ENCODE measurements around the gene CFAP73. TPM values are rescaled to one million over a fixed set of nuclear protein-coding genes. Genes with fewer than 3 reads are reported as not detected.
"Not testable (repeated sequence)": the region's sequence is repeated elsewhere in the genome, so short reads cannot be mapped to it uniquely, and the experiment has no call there.

CFAP73 gene
- total RNA-seq, 2 experiments from 2014 or later, result 0.23 to 0.34 TPM

- Mint-ChIP-seq H3K27me3 (ENCODE audit: low read depth) (peaks cover 5% of the 10 kb centered on the region), H3K36me3 (ENCODE audit: low read depth) (no peaks in the 10 kb centered on the region), H3K4me1 (ENCODE audit: low read depth) (peaks cover 16% of the 10 kb centered on the region), H3K9me3 (ENCODE audit: insufficient read depth) (no peaks in the 10 kb centered on the region), H3K27ac (peak within 1 kb of the TSS; percentile 76), H3K4me3 (peak within 1 kb of the TSS; percentile 79)
- CTCF ChIA-PET, result interaction anchor here (1.0 to 4.3 kb wide), 12 partner anchors 15 to 151 kb away, joined by 3 to 27 read pairs (median 4); no protein-coding TSS in a partner anchor
- ATAC-seq (peak; percentile 93), DNase-seq (peak; percentile 80)
- POLR2A ChIA-PET, result interaction anchor here (1.0 kb wide), 1 partner anchor 26 kb away, joined by 3 read pairs; no protein-coding TSS in a partner anchor
Measured at GRCh38 chr12:113135178-113136127, 14.1 kb upstream of the CFAP73 start, which contains the start of gene RASAL1. RASAL1 (minus strand) TSS chr12:113135761; CDS start chr12:113135462, 299 bp downstream.

GRCh38 chr12:113136128-113136989, 13.2 kb upstream of the CFAP73 start:
- peaks cover 5% of the 10 kb centered on the region for H3K27me3 Mint-ChIP-seq (ENCODE audit: low read depth)
- H3K9me3 Mint-ChIP-seq (ENCODE audit: insufficient read depth), result no peaks in the 10 kb centered on the region
- peak; percentile 66 for ATAC-seq
- peak; percentile 75 for DNase-seq
- peaks cover 16% of the 10 kb centered on the region for H3K4me1 Mint-ChIP-seq (ENCODE audit: low read depth)
- CTCF ChIA-PET, result interaction anchor here (1.1 to 4.3 kb wide), 8 partner anchors 16 to 152 kb away, joined by 3 to 27 read pairs (median 4); no protein-coding TSS in a partner anchor
- POLR2A ChIA-PET, result no interaction called here
- peak overlapping the region; percentile 79 for H3K4me3 Mint-ChIP-seq
- no peaks in the 10 kb centered on the region for H3K36me3 Mint-ChIP-seq (ENCODE audit: low read depth)
- peak overlapping the region; percentile 76 for H3K27ac Mint-ChIP-seq

- H3K4me3 Mint-ChIP-seq, result no peak overlapping the region
- H3K27me3 Mint-ChIP-seq (ENCODE audit: low read depth), result peaks cover 5% of the 10 kb centered on the region
- DNase-seq, result no peak
- peaks cover 16% of the 10 kb centered on the region for H3K4me1 Mint-ChIP-seq (ENCODE audit: low read depth)
- ATAC-seq, result no peak
- ChIA-PET CTCF (interaction anchor here (1.2 to 4.3 kb wide), 5 partner anchors 16 to 37 kb away, joined by 3 to 27 read pairs (median 7); no protein-coding TSS in a partner anchor), POLR2A (no interaction called here)
- no peak overlapping the region for H3K27ac Mint-ChIP-seq
- no peaks in the 10 kb centered on the region for H3K36me3 Mint-ChIP-seq (ENCODE audit: low read depth)
- no peaks in the 10 kb centered on the region for H3K9me3 Mint-ChIP-seq (ENCODE audit: insufficient read depth)
Measured at GRCh38 chr12:113136990-113137511, 12.5 kb upstream of the CFAP73 start.

GRCh38 chr12:113137861-113138783, 11.4 kb upstream of the CFAP73 start:
- Mint-ChIP-seq H3K4me3 (no peak overlapping the region), H3K27me3 (ENCODE audit: low read depth) (peaks cover 5% of the 10 kb centered on the region), H3K9me3 (ENCODE audit: insufficient read depth) (no peaks in the 10 kb centered on the region), H3K27ac (no peak overlapping the region), H3K4me1 (ENCODE audit: low read depth) (peaks cover 16% of the 10 kb centered on the region), H3K36me3 (ENCODE audit: low read depth) (no peaks in the 10 kb centered on the region)
- ChIA-PET POLR2A (interaction anchor here (1.3 kb wide), 1 partner anchor 15 kb away, joined by 6 read pairs; no protein-coding TSS in a partner anchor), CTCF (interaction anchor here (0.6 to 1.6 kb wide), 3 partner anchors 15 to 35 kb away, joined by 3 to 7 read pairs (median 3); no protein-coding TSS in a partner anchor)
- no peak for ATAC-seq
- no peak for DNase-seq

- Mint-ChIP-seq H3K9me3 (ENCODE audit: insufficient read depth) (no peaks in the 10 kb centered on the region), H3K36me3 (ENCODE audit: low read depth) (no peaks in the 10 kb centered on the region), H3K27ac (no peak overlapping the region), H3K4me1 (ENCODE audit: low read depth) (peaks cover 16% of the 10 kb centered on the region), H3K27me3 (ENCODE audit: low read depth) (peaks cover 5% of the 10 kb centered on the region), H3K4me3 (no peak overlapping the region)
- POLR2A ChIA-PET, result interaction anchor here (1.3 kb wide), 1 partner anchor 14 kb away, joined by 6 read pairs; no protein-coding TSS in a partner anchor
- no peak for ATAC-seq
- no peak for DNase-seq
- CTCF ChIA-PET, result interaction anchor here (1.6 kb wide), 1 partner anchor 35 kb away, joined by 3 read pairs; no protein-coding TSS in a partner anchor
Measured at GRCh38 chr12:113138826-113139225, 10.7 kb upstream of the CFAP73 start.

- POLR2A ChIA-PET, result no interaction called here
- DNase-seq (no peak), ATAC-seq (no peak)
- Mint-ChIP-seq H3K9me3 (ENCODE audit: insufficient read depth) (no peaks in the 10 kb centered on the region), H3K36me3 (ENCODE audit: low read depth) (no peaks in the 10 kb centered on the region), H3K4me3 (no peak overlapping the region), H3K27ac (no peak overlapping the region), H3K4me1 (ENCODE audit: low read depth) (peaks cover 13% of the 10 kb centered on the region), H3K27me3 (ENCODE audit: low read depth) (peaks cover 4% of the 10 kb centered on the region)
- CTCF ChIA-PET, result no interaction called here
Measured at GRCh38 chr12:113140706-113141105, 8.8 kb upstream of the CFAP73 start.

- H3K4me3 Mint-ChIP-seq; H3K27ac Mint-ChIP-seq; DNase-seq; H3K36me3 Mint-ChIP-seq (ENCODE audit: low read depth); H3K4me1 Mint-ChIP-seq (ENCODE audit: low read depth); CTCF ChIA-PET; H3K9me3 Mint-ChIP-seq (ENCODE audit: insufficient read depth); POLR2A ChIA-PET; H3K27me3 Mint-ChIP-seq (ENCODE audit: low read depth); ATAC-seq: not testable (repeated sequence)
Measured at GRCh38 chr12:113141716-113142115, 7.8 kb upstream of the CFAP73 start.

GRCh38 chr12:113142173-113142885, 7.2 kb upstream of the CFAP73 start:
- peaks cover 8% of the 10 kb centered on the region for H3K27me3 Mint-ChIP-seq (ENCODE audit: low read depth)
- H3K36me3 Mint-ChIP-seq (ENCODE audit: low read depth), result no peaks in the 10 kb centered on the region
- no peaks in the 10 kb centered on the region for H3K4me1 Mint-ChIP-seq (ENCODE audit: low read depth)
- DNase-seq, result no peak
- peak overlapping the region; percentile 6 for H3K27ac Mint-ChIP-seq
- no peak for ATAC-seq
- CTCF ChIA-PET, result interaction anchor here (0.6 kb wide), 1 partner anchor 756 kb away, joined by 3 read pairs; no protein-coding TSS in a partner anchor
- POLR2A ChIA-PET, result no interaction called here
- no peaks in the 10 kb centered on the region for H3K9me3 Mint-ChIP-seq (ENCODE audit: insufficient read depth)
- no peak overlapping the region for H3K4me3 Mint-ChIP-seq

- Mint-ChIP-seq H3K4me3 (no peak overlapping the region), H3K9me3 (ENCODE audit: insufficient read depth) (no peaks in the 10 kb centered on the region), H3K27me3 (ENCODE audit: low read depth) (peaks cover 10% of the 10 kb centered on the region), H3K36me3 (ENCODE audit: low read depth) (no peaks in the 10 kb centered on the region), H3K4me1 (ENCODE audit: low read depth) (no peaks in the 10 kb centered on the region), H3K27ac (no peak overlapping the region)
- POLR2A ChIA-PET, result no interaction called here
- ATAC-seq (no peak), DNase-seq (no peak)
- CTCF ChIA-PET, result interaction anchor here (0.6 kb wide), 1 partner anchor 757 kb away, joined by 3 read pairs; no protein-coding TSS in a partner anchor
Measured at GRCh38 chr12:113142886-113143332, 6.6 kb upstream of the CFAP73 start.

GRCh38 chr12:113143959-113144358, 5.6 kb upstream of the CFAP73 start:
- ChIA-PET POLR2A (no interaction called here), CTCF (no interaction called here)
- H3K27ac Mint-ChIP-seq, result no peak overlapping the region
- DNase-seq, result no peak
- H3K36me3 Mint-ChIP-seq (ENCODE audit: low read depth), result no peaks in the 10 kb centered on the region
- no peak overlapping the region for H3K4me3 Mint-ChIP-seq
- ATAC-seq, result no peak
- H3K4me1 Mint-ChIP-seq (ENCODE audit: low read depth), result no peaks in the 10 kb centered on the region
- peaks cover 10% of the 10 kb centered on the region for H3K27me3 Mint-ChIP-seq (ENCODE audit: low read depth)
- no peaks in the 10 kb centered on the region for H3K9me3 Mint-ChIP-seq (ENCODE audit: insufficient read depth)
